Heart left ventricle (tissue), 16 donors: ENCODE measurements around the gene DACT2. TPM values are rescaled to one million over a fixed set of nuclear protein-coding genes. Genes with fewer than 3 reads are reported as not detected.

ENCODE experiments used
- ATAC-seq, 4 donors: fragments of 200-7000 bp; cut with Tn5 transposase; one replicate each; pipeline ENCODE4 v1.9.1; 2020 to 2022; ENCODE audit warnings: moderate library complexity in 4 of 4, mild to moderate bottlenecking in 3 of 4, moderate number of reproducible peaks in 1 of 4
- DNase-seq, 5 donors: peaks; one replicate each; pipeline ENCODE4 v3.0.0-alpha.2; 2020
- H3K27ac ChIP-seq, 12 donors: fragments of 200-600 bp; sonication (generic) in 4 of 12; one replicate each; pipeline versions ENCODE4 v1.5.0 to v1.8.0; 2016 to 2022; ENCODE audit warnings: mild to moderate bottlenecking in 2 of 12
- H3K27me3 ChIP-seq, 9 donors: fragments of 200-600 bp; sonication (generic) in 2 of 9; one replicate each; pipeline versions ENCODE4 v1.5.1 to v1.8.0; 2016 to 2022; ENCODE audit warnings: mild to moderate bottlenecking in 3 of 9
- H3K36me3 ChIP-seq, 9 donors: fragments of 200-600 bp; sonication (generic) in 2 of 9; one replicate each; pipeline versions ENCODE4 v1.5.0 to v1.8.0; 2018 to 2022; ENCODE audit warnings: mild to moderate bottlenecking in 2 of 9
- H3K4me1 ChIP-seq, 12 donors: fragments of 200-600 bp; sonication (generic) in 4 of 12; one replicate each; pipeline versions ENCODE4 v1.5.0 to v1.8.0; 2016 to 2022; ENCODE audit warnings: mild to moderate bottlenecking in 3 of 12
- H3K4me3 ChIP-seq, 12 donors: fragments of 200-600 bp; sonication (generic) in 4 of 12; one replicate each; pipeline versions ENCODE4 v1.5.0 to v1.8.0; 2017 to 2022; ENCODE audit warnings: mild to moderate bottlenecking in 9 of 12, moderate library complexity in 4 of 12
- H3K9me3 ChIP-seq, 12 donors: fragments of 200-600 bp; sonication (generic) in 4 of 12; one replicate each; pipeline versions ENCODE4 v1.5.0 to v1.8.0; 2016 to 2022; ENCODE audit warnings: mild to moderate bottlenecking in 1 of 12
- POLR2A ChIP-seq, 2 donors: fragments of 450-650 bp; IDR thresholded peaks; one replicate each; pipeline ENCODE4 v1.6.1; 2017; ENCODE audit warnings: antibody characterized with exemption in 2 of 2, mild to moderate bottlenecking in 2 of 2, moderate library complexity in 2 of 2
- WGBS, 4 donors: extraction: QIAGEN DNeasy Blood & Tissue Kit in 2 of 4; methylation state at CpG; one replicate each; pipeline versions ENCODE4 v1.1.5 to v1.1.7; 2013 to 2018; 5-methylcytosine and 5-hydroxymethylcytosine counted together
- intact Hi-C, 10 donors: fragments of 100-400 bp; cut with DNase I; formaldehyde crosslinking; loops; one replicate each; pipeline versions ENCODE4 v1.11.1 to v1.14.2; 2022
- polyA plus RNA-seq, 2 donors: library from polyadenylated mRNA; stranded (reverse); fragments of 200-250 nt; gene quantifications; one replicate each; pipeline ENCODE4 v1.2.3, GENCODE V29; 2013
- total RNA-seq, 9 donors: library from RNA; depleted of rRNA in 2 of 9; stranded (reverse); fragments of >200 nt in 2 of 9; fragmentation: NEBNext Ultra II Directional in 3 of 9; extraction: Animal tissue kit (Norgen Biotek cat#: 25700) in 3 of 9; gene quantifications; one replicate each; pipeline versions ENCODE4 v1.1.0 to v1.2.4, GENCODE V29; 2016 to 2023
- TF ChIP-seq, protein P1 (sequence below), 12 donors: fragments of 200-600 bp; sonication (generic) in 4 of 12; IDR thresholded peaks; one replicate each; pipeline versions ENCODE4 v1.5.0 to v1.8.0; 2018 to 2022; ENCODE audit warnings: antibody characterized with exemption in 12 of 12, mild to moderate bottlenecking in 5 of 12
- donor health status: ischemic (EF 13 %, LVEDD 7.1; RV severe dilation, severe dysfunction).
- donor health status: healthy with polysubstance abuse.
- donor health status: DM: no; HTN: yes; CAD: no.
- donor health status: DM: no; HTN: no; CAD: no.
- donor health status: ischemic (EF 25% LVEDD 6.9; RV normal size, moderate dysfunction).
- donor health status: ischemic (EF 25% LVEDD 5.7; RV mildly dilated, moderate dysfunction).
- donor health status: healthy.
- donor health status: DM: yes; HTN: yes; CAD: no.
- donor health status: ischemic (EF 35%, LVEDD 5.7; RV mildly dilated, moderate dysfunction).
- donor health status: nonischemic (EF 11% LVEDD 7.7; RV severe dilation, severe dysfunction).
- donor health status: DM: yes; HTN: yes; CAD: no.
- donor health status: PGD.
- donor health status: ischemic (EF 29% LVEDD 5.4; RV normal size, mild dysfunction).
- donor health status: nonischemic (EF 23%, LVEDD 6.1; RV moderate dilation, normal function).

The DACT2 gene
- total and polyA plus RNA-seq, 11 donors = 0.14 to 3.8 (median 0.30) TPM

DNA sequence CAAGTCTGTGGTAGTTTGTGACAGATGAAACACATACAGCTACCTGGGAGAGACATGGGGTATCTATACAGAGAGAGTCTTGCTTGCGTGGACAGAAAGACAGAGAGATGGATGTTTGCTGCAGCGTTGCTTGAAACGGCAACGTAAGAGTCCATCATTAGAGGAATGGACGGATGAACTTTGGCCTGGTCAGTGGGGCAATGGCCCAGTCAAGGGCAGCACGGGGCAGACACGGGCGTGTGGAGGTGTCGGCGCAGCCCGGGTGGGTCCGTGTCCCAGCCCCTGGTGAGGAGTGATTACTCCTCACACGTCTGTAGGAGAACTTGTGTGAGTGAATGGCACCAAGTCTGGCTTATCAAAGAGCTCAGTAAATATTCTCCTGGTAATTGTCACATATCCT lies 21.9 kb downstream of the DACT2 start:
- no peak for TF ChIP-seq POLR2A (IDR thresholded peaks at IDR 0.05)
- TF ChIP-seq, protein P1, sequence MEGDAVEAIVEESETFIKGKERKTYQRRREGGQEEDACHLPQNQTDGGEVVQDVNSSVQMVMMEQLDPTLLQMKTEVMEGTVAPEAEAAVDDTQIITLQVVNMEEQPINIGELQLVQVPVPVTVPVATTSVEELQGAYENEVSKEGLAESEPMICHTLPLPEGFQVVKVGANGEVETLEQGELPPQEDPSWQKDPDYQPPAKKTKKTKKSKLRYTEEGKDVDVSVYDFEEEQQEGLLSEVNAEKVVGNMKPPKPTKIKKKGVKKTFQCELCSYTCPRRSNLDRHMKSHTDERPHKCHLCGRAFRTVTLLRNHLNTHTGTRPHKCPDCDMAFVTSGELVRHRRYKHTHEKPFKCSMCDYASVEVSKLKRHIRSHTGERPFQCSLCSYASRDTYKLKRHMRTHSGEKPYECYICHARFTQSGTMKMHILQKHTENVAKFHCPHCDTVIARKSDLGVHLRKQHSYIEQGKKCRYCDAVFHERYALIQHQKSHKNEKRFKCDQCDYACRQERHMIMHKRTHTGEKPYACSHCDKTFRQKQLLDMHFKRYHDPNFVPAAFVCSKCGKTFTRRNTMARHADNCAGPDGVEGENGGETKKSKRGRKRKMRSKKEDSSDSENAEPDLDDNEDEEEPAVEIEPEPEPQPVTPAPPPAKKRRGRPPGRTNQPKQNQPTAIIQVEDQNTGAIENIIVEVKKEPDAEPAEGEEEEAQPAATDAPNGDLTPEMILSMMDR (IDR thresholded peaks at IDR 0.05) = no peak
- H3K27me3 ChIP-seq = peaks cover 0 to 15% (median 0%) of the 10 kb centered on the region in 9 donors
- WGBS, 4 donors = 83 to 88% (median 85%) methylated on average over 13 of the region's 13 CpGs
- H3K4me3 ChIP-seq = no peak overlapping the region
- ATAC-seq (no peak), DNase-seq (no peak)
- no peaks in the 10 kb centered on the region for H3K9me3 ChIP-seq
- H3K27ac ChIP-seq = no peak overlapping the region
- no peaks in the 10 kb centered on the region for H3K36me3 ChIP-seq
- no peaks in the 10 kb centered on the region for H3K4me1 ChIP-seq
- intact Hi-C loops = no loop called here

DNA sequence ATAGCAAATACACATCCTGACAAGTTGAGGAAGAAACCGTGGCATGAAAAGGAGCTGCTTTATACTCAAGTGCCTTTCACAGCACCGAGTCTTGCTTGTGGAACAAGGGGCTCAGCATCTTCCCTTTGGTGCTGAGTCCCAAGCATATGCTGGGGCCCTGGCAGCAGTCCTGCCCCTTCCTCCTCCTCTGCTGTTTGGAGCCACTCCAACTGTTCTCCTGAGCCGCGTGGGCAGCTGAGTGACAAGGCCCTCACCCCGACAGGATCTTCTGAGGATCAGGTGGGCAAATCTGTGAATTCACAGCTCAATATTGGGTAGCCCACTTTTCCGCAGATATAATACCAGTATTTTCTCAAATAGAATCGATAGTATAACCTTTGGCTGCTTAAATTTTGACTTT lies 24.7 kb downstream of the DACT2 start:
- TF ChIP-seq, protein P1 (IDR thresholded peaks at IDR 0.05) = no peak
- TF ChIP-seq POLR2A (IDR thresholded peaks at IDR 0.05) = no peak
- Histone ChIP-seq H3K27ac (no peak overlapping the region), H3K4me1 (no peaks in the 10 kb centered on the region), H3K27me3 (peaks cover 0 to 30% (median 0%) of the 10 kb centered on the region in 9 donors), H3K4me3 (no peak overlapping the region), H3K9me3 (no peaks in the 10 kb centered on the region), H3K36me3 (no peaks in the 10 kb centered on the region)
- intact Hi-C loops = no loop called here
- 66 to 75% (median 72%) methylated on average over 7 of the region's 7 CpGs for WGBS, 4 donors
- no peak for DNase-seq
- no peak for ATAC-seq

DNA sequence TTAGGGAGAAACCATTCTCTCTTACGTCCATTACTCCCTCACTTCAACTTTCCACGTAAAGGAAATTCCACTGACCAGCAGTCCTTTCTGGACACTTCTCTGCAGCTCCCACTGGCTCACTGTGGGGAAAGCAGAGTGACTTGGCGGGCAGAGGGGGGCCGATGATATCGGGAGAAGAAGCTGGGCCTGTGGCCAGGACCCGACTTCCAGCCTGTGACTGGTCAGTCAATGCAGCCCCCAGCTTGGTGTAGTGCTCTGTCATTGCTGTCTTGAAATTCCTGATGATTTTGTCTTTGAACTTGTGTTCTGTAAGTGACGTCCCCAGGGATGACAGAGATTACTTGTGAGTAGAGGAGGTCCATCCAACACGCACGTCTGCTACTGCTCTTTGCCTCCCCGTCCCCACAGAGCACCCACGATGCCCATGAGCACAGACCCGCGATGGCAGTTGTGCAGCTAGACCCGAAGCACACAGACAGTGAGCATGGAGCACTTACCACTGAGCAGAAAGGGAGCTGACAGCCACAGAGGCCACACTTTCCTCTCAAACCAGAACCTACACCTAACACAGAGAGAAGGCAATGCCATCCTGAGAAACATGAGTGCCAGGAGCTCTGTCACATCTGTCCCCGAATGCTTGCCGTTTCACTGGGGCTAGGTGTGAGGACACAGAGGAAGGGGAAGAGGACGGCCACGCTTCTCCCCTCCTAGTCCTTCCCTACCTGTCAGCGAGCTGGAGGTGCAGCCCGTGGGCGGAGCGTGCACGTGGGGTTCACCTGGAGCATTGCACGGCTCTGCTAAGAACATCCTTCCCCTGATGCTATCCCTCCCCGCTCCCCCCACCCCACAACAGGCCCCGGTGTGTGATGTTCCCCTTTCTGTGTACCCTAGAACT lies 25.7 kb downstream of the DACT2 start:
- Histone ChIP-seq H3K27ac (no peak overlapping the region), H3K27me3 (peaks cover 0 to 34% (median 0%) of the 10 kb centered on the region in 9 donors), H3K4me3 (no peak overlapping the region), H3K9me3 (no peaks in the 10 kb centered on the region), H3K4me1 (no peaks in the 10 kb centered on the region), H3K36me3 (no peaks in the 10 kb centered on the region)
- intact Hi-C loops = no loop called here
- no peak for DNase-seq
- 73 to 76% (median 75%) methylated on average over 24 to 26 of the region's 26 CpGs for WGBS, 4 donors
- no peak for TF ChIP-seq POLR2A (IDR thresholded peaks at IDR 0.05)
- TF ChIP-seq, protein P1 (IDR thresholded peaks at IDR 0.05) = no peak
- ATAC-seq = no peak

DNA sequence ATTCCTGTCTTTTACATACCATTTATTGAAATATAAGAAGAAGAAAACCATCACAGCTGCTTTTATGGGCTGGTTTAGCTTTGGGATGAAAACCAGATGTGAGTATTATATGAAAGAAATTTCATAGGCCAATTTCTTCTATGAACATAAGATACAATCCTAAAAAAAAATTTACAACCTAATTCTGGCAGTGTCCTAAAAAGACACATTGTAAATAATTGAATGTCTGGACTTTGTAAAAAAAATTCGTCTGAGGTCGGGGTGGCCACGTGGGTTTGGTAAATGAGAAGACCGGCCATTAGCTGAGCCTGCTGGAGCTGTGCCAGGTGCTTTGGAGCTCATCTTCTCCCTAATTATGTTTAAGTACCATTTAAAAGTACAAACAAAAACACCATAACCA lies 26.8 kb downstream of the DACT2 start:
- WGBS, 4 donors = 61 to 70% (median 69%) methylated on average over 4 of the region's 4 CpGs
- intact Hi-C loops = no loop called here
- Histone ChIP-seq H3K36me3 (no peaks in the 10 kb centered on the region), H3K27me3 (peaks cover 0 to 34% (median 0%) of the 10 kb centered on the region in 9 donors), H3K4me1 (no peaks in the 10 kb centered on the region), H3K4me3 (no peak overlapping the region), H3K9me3 (no peaks in the 10 kb centered on the region), H3K27ac (no peak overlapping the region)
- DNase-seq (no peak), ATAC-seq (no peak)
- no peak for TF ChIP-seq POLR2A (IDR thresholded peaks at IDR 0.05)
- TF ChIP-seq, protein P1 (IDR thresholded peaks at IDR 0.05) = no peak
